Measurements from ENCODE around the gene COL17A1.

GRCh38 chr10:103998805-103999204 lies 86.9 kb downstream of the COL17A1 start:
- no peak for TF ChIP-seq POLR2A (IDR thresholded peaks at IDR 0.05; ENCODE audit: low read length)
- TF ChIP-seq GATA1 (IDR thresholded peaks at IDR 0.05; ENCODE audit: low read depth, low read length): no peak
